ENCODE measurements around the gene PDZD2. TPM values are rescaled to one million over a fixed set of nuclear protein-coding genes. Genes with fewer than 3 reads are reported as not detected.
"Not testable (repeated sequence)": the region's sequence is repeated elsewhere in the genome, so short reads cannot be mapped to it uniquely, and the experiment has no call there.

PDZD2 gene
- total and polyA plus RNA-seq, 8 donors: under 0.01 to 61.3 (median 5.8) TPM

DNA sequence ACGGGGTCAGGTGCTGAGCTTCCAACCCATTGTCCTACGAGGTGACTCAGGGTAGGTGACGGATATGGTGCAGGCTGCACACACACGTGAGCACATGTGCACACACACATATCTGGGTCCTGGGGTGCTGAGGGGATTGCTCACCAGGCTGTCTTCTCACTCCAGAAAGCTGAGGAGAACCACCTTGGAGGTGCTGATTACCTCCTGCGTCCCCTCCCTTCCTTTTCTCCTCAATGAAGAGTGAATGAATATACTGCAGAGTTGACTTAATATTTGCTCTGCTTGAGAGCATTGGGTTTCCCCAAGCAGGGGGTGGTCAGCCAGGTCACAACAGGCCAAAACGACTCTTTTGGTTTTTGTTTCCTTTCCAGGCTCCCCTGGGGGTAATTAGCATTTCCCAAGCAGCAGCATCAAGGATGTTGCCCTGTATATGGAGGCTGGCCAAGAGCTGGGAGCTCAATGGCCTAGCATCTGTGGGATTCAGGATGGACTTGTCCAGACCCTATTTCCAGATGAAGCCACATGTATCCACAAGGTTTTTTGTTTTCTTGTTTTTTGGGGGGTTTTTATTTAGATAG lies 49.7 kb downstream of the PDZD2 start:
- no peaks in the 10 kb centered on the region for H3K36me3 ChIP-seq
- no peak for DNase-seq
- TF ChIP-seq EP300 (IDR thresholded peaks at IDR 0.05): no peak
- TF ChIP-seq, protein P1, sequence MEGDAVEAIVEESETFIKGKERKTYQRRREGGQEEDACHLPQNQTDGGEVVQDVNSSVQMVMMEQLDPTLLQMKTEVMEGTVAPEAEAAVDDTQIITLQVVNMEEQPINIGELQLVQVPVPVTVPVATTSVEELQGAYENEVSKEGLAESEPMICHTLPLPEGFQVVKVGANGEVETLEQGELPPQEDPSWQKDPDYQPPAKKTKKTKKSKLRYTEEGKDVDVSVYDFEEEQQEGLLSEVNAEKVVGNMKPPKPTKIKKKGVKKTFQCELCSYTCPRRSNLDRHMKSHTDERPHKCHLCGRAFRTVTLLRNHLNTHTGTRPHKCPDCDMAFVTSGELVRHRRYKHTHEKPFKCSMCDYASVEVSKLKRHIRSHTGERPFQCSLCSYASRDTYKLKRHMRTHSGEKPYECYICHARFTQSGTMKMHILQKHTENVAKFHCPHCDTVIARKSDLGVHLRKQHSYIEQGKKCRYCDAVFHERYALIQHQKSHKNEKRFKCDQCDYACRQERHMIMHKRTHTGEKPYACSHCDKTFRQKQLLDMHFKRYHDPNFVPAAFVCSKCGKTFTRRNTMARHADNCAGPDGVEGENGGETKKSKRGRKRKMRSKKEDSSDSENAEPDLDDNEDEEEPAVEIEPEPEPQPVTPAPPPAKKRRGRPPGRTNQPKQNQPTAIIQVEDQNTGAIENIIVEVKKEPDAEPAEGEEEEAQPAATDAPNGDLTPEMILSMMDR (IDR thresholded peaks at IDR 0.05): no peak
- no peaks in the 10 kb centered on the region for H3K4me1 ChIP-seq
- no peak overlapping the region for H3K4me3 ChIP-seq
- WGBS, 5 donors: 35 to 51% (median 41%) methylated on average over 6 of the region's 6 CpGs
- intact Hi-C loops (cut with DNase I; ENCODE audit: low total_unique reads): no loop called here
- H3K27ac ChIP-seq: no peak overlapping the region
- H3K9me3 ChIP-seq: peaks cover 0 to 5% (median 0%) of the 10 kb centered on the region in 4 donors
- H3K27me3 ChIP-seq: no peaks in the 10 kb centered on the region

DNA sequence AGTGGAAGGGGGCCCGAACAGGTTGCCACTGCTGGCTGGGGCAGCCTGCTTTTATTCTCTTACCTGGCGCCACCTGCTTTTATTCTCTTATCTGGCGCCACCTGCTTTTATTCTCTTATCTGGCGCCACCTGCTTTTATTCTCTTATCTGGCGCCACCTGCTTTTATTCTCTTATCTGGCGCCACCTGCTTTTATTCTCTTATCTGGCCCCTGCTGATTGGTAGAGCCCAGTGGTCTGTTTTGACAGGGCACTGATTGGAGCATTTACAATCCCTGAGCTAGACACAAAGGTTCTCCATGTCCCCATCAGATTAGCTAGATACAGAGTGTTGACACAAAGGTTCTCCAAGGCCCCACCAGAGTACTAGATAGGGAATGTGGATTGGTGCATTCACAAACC lies 52.5 kb downstream of the PDZD2 start:
- WGBS, 5 donors: 48 to 81% (median 72%) methylated on average over 6 of the region's 6 CpGs
- DNase-seq; H3K27me3 ChIP-seq; H3K9me3 ChIP-seq; H3K36me3 ChIP-seq; H3K4me3 ChIP-seq; H3K4me1 ChIP-seq; H3K27ac ChIP-seq; intact Hi-C loops (cut with DNase I; ENCODE audit: low total_unique reads): not testable (repeated sequence)

DNA sequence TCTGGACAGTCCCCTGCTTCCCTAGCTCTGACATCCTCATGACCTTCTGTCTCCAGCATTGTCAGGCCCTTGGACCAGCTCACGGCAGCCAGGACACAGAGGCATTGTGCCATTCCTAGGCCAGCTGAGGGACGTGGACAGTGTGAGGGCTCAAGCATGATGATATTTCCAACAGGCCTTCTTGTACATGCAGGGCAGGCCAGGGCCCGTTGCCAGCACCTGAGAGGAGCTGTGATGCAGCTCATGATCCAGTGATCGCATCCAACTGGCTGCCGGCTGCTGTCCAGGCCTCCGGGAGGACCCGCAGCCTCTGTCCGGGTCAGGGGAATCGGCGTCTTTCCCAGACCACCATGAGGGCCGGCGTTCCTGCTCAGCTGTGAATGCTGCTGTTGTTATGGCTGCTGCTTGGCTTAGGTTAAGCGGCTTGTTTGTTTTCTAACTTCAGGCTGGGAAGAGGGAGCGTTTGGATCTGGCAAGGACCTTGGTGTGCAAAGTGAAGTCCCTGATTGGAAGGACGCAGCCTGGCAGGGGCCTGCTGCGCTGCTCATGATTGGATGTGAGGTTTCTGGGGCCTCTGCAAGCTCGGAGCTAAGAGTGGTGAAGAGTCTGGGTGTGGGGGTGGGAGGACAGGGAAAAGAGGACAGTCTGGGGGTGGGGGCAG lies 53.8 kb downstream of the PDZD2 start:
- Histone ChIP-seq H3K9me3 (peaks cover 0 to 5% (median 0%) of the 10 kb centered on the region in 4 donors), H3K27ac (no peak overlapping the region), H3K27me3 (no peaks in the 10 kb centered on the region), H3K4me3 (no peak overlapping the region), H3K4me1 (no peaks in the 10 kb centered on the region), H3K36me3 (no peaks in the 10 kb centered on the region)
- TF ChIP-seq POLR2AphosphoS5 (IDR thresholded peaks at IDR 0.05): no peak
- TF ChIP-seq EP300 (IDR thresholded peaks at IDR 0.05): no peak
- TF ChIP-seq POLR2A (IDR thresholded peaks at IDR 0.05): no peak
- TF ChIP-seq, protein P1 (IDR thresholded peaks at IDR 0.05): no peak
- peak in 1 of 2 donors; percentile 35 for DNase-seq
- intact Hi-C loops (cut with DNase I; ENCODE audit: low total_unique reads): no loop called here
- 77 to 93% (median 78%) methylated on average over 14 to 17 of the region's 17 CpGs for WGBS, 5 donors

DNA sequence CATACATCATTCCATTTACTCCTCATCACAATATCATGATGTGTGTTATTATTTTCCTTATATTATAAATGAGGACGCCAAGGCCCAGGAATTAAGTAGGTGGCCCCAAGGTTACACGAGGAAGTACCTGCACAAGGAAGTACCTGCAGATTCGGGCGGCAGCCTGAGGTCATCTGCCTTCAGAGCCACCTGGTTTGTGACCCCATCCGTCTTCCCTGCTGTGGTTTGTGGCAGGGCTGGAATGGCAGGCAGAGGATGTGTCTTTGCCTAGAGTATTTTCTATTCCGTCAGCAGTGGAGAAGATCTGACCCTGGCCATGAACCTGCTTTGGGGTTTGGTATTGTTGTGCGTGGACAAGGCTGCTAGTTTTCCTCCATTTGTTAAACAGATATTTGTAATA lies 59.7 kb downstream of the PDZD2 start:
- 72 to 87% (median 77%) methylated on average over 7 of the region's 7 CpGs for WGBS, 5 donors
- TF ChIP-seq POLR2A (IDR thresholded peaks at IDR 0.05) (no peak), POLR2AphosphoS5 (IDR thresholded peaks at IDR 0.05) (no peak), EP300 (IDR thresholded peaks at IDR 0.05) (no peak)
- TF ChIP-seq, protein P1 (IDR thresholded peaks at IDR 0.05): no peak

More for the DNA sequence above, 59.7 kb downstream of the PDZD2 start:
- Histone ChIP-seq H3K4me1 (no peaks in the 10 kb centered on the region), H3K4me3 (no peak overlapping the region), H3K27me3 (peaks cover 0 to 7% (median 0%) of the 10 kb centered on the region in 3 donors), H3K9me3 (no peaks in the 10 kb centered on the region), H3K27ac (no peak overlapping the region), H3K36me3 (no peaks in the 10 kb centered on the region)
- no peak for DNase-seq
- intact Hi-C loops (cut with DNase I; ENCODE audit: low total_unique reads): no loop called here

All from stomach (tissue), 9 donors.